ENCODE results near the gene COLEC11. TPM values are rescaled to one million over a fixed set of nuclear protein-coding genes. Genes with fewer than 3 reads are reported as not detected.
"Not testable (repeated sequence)": the region's sequence is repeated elsewhere in the genome, so short reads cannot be mapped to it uniquely, and the experiment has no call there.

The COLEC11 gene
- total RNA-seq, 1 donor from 2014 or later: not detected

GRCh38 chr2:3606028-3606369, 11.1 kb downstream of the COLEC11 start:
- no peak for TF ChIP-seq CTCF (IDR thresholded peaks at IDR 0.05)
- Mint-ChIP-seq H3K4me1 (ENCODE audit: unreplicated experiment) (no peaks in the 10 kb centered on the region), H3K9me3 (ENCODE audit: unreplicated experiment) (no peaks in the 10 kb centered on the region), H3K27me3 (ENCODE audit: unreplicated experiment) (peaks cover 3% of the 10 kb centered on the region), H3K27ac (ENCODE audit: unreplicated experiment) (no peak overlapping the region), H3K36me3 (ENCODE audit: unreplicated experiment) (no peaks in the 10 kb centered on the region), H3K4me3 (ENCODE audit: unreplicated experiment) (no peak overlapping the region)
- peak; percentile 75 for DNase-seq (ENCODE audit: extremely low spot score, unreplicated experiment)

GRCh38 chr2:3606370-3607201, 11.7 kb downstream of the COLEC11 start:
- Mint-ChIP-seq H3K27me3 (ENCODE audit: unreplicated experiment) (peaks cover 3% of the 10 kb centered on the region), H3K27ac (ENCODE audit: unreplicated experiment) (no peak overlapping the region), H3K9me3 (ENCODE audit: unreplicated experiment) (no peaks in the 10 kb centered on the region), H3K4me3 (ENCODE audit: unreplicated experiment) (no peak overlapping the region), H3K36me3 (ENCODE audit: unreplicated experiment) (no peaks in the 10 kb centered on the region), H3K4me1 (ENCODE audit: unreplicated experiment) (no peaks in the 10 kb centered on the region)
- DNase-seq (ENCODE audit: extremely low spot score, unreplicated experiment): peak; percentile 84
- TF ChIP-seq CTCF (IDR thresholded peaks at IDR 0.05): no peak

GRCh38 chr2:3608373-3609278, 13.7 kb downstream of the COLEC11 start:
- Mint-ChIP-seq H3K27ac (ENCODE audit: unreplicated experiment) (no peak overlapping the region), H3K9me3 (ENCODE audit: unreplicated experiment) (no peaks in the 10 kb centered on the region), H3K27me3 (ENCODE audit: unreplicated experiment) (peaks cover 3% of the 10 kb centered on the region), H3K4me1 (ENCODE audit: unreplicated experiment) (no peaks in the 10 kb centered on the region), H3K36me3 (ENCODE audit: unreplicated experiment) (no peaks in the 10 kb centered on the region), H3K4me3 (ENCODE audit: unreplicated experiment) (no peak overlapping the region)
- peak; percentile 80 for DNase-seq (ENCODE audit: extremely low spot score, unreplicated experiment)
- TF ChIP-seq CTCF (IDR thresholded peaks at IDR 0.05): no peak

GRCh38 chr2:3609279-3609673, 14.4 kb downstream of the COLEC11 start:
- not testable (repeated sequence) for H3K9me3 Mint-ChIP-seq (ENCODE audit: unreplicated experiment); H3K4me3 Mint-ChIP-seq (ENCODE audit: unreplicated experiment); H3K27me3 Mint-ChIP-seq (ENCODE audit: unreplicated experiment); H3K4me1 Mint-ChIP-seq (ENCODE audit: unreplicated experiment); H3K36me3 Mint-ChIP-seq (ENCODE audit: unreplicated experiment); H3K27ac Mint-ChIP-seq (ENCODE audit: unreplicated experiment)
- DNase-seq (ENCODE audit: extremely low spot score, unreplicated experiment): peak; percentile 4

- H3K36me3 Mint-ChIP-seq (ENCODE audit: unreplicated experiment): no peaks in the 10 kb centered on the region
- TF ChIP-seq CTCF (IDR thresholded peaks at IDR 0.05): no peak
- no peak overlapping the region for H3K4me3 Mint-ChIP-seq (ENCODE audit: unreplicated experiment)
- peak; percentile 64 for DNase-seq (ENCODE audit: extremely low spot score, unreplicated experiment)
- no peak overlapping the region for H3K27ac Mint-ChIP-seq (ENCODE audit: unreplicated experiment)
- H3K9me3 Mint-ChIP-seq (ENCODE audit: unreplicated experiment): no peaks in the 10 kb centered on the region
- H3K27me3 Mint-ChIP-seq (ENCODE audit: unreplicated experiment): peaks cover 3% of the 10 kb centered on the region
- no peaks in the 10 kb centered on the region for H3K4me1 Mint-ChIP-seq (ENCODE audit: unreplicated experiment)
Observed at GRCh38 chr2:3610415-3610814, 15.5 kb downstream of the COLEC11 start.

Data from osteocyte (in vitro differentiated cells).